Suprapubic skin (tissue), 4 donors: ENCODE data around the gene JAZF1. TPM values are rescaled to one million over a fixed set of nuclear protein-coding genes. Genes with fewer than 3 reads are reported as not detected.

Experiments used
- DNase-seq, 2 donors: peaks; one replicate each; pipeline ENCODE4 v3.0.0-alpha.2; 2019; ENCODE audit warnings: low spot score in 2 of 2
- H3K27ac ChIP-seq: fragments of 200-600 bp; sonication (generic); one replicate; pipeline ENCODE4 v1.5.1; 2019
- H3K27me3 ChIP-seq: fragments of 200-600 bp; sonication (generic); one replicate; pipeline ENCODE4 v1.5.1; 2019
- H3K36me3 ChIP-seq: fragments of 200-600 bp; sonication (generic); one replicate; pipeline ENCODE4 v1.5.1; 2019
- H3K4me1 ChIP-seq: fragments of 200-600 bp; sonication (generic); one replicate; pipeline ENCODE4 v1.5.1; 2019
- H3K4me3 ChIP-seq: fragments of 200-600 bp; sonication (generic); one replicate; pipeline ENCODE4 v1.5.1; 2019; ENCODE audit warnings: mild to moderate bottlenecking
- H3K9me3 ChIP-seq: fragments of 200-600 bp; sonication (generic); one replicate; pipeline ENCODE4 v1.5.1; 2019
- EP300 ChIP-seq: sonication (generic); formaldehyde crosslinking; IDR thresholded peaks from one replicate; pipeline ENCODE4 v1.6.1; 2017; ENCODE audit warnings: antibody characterized with exemption
- POLR2A ChIP-seq, 2 donors: fragments of 450-650 bp; IDR thresholded peaks; one replicate each; pipeline ENCODE4 v1.6.1; 2017; ENCODE audit warnings: antibody characterized with exemption in 2 of 2, mild to moderate bottlenecking in 2 of 2, moderate library complexity in 2 of 2
- POLR2AphosphoS5 ChIP-seq, 3 donors: sonication (generic); formaldehyde crosslinking; IDR thresholded peaks; one replicate each; pipeline ENCODE4 v1.6.1; 2017; ENCODE audit warnings: antibody characterized with exemption in 3 of 3
- WGBS: methylation state at CpG from one replicate; pipeline ENCODE4 v1.1.5; 2018; 5-methylcytosine and 5-hydroxymethylcytosine counted together
- total RNA-seq, 4 donors: library from RNA; depleted of rRNA; stranded (reverse); fragments of >200 nt; gene quantifications; one replicate each; pipeline ENCODE4 v1.1.0, GENCODE V29; 2016
- TF ChIP-seq, protein P1 (sequence below), 2 donors: fragments of 200-600 bp in 1 of 2; fragments of 450-650 bp in 1 of 2; sonication (generic) in 1 of 2; IDR thresholded peaks; one replicate each; pipeline ENCODE4 v1.5.1; 2016 to 2019; ENCODE audit warnings: antibody characterized with exemption in 2 of 2, mild to moderate bottlenecking in 1 of 2, moderate library complexity in 1 of 2

Gene JAZF1
- total RNA-seq, 4 donors from 2014 or later = 5.0 to 8.4 (median 7.4) TPM

DNA sequence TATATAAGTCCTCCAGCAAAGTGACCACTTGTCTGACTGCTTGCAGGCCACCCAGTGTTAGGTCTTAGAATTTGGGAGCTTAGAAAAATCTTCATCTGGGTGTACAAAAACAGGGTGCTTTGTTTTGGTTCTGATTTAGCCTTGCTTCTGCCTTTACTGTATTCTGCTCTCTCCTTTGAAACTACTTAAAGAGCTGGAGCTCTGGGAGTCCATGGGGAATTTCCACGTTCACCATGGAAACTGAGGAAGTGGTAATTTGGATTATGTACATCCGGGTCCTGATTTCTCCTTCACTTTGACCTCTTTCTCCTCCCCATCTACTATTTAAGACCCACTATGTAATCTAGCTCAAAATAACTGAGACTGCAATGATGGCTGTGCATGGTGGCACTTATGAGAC is 103.0 kb downstream of the JAZF1 start:
- WGBS = 75% methylated on average over 2 of the region's 2 CpGs
- Histone ChIP-seq H3K27ac (no peak overlapping the region), H3K9me3 (no peaks in the 10 kb centered on the region), H3K27me3 (no peaks in the 10 kb centered on the region), H3K36me3 (no peaks in the 10 kb centered on the region), H3K4me1 (peaks cover 7% of the 10 kb centered on the region), H3K4me3 (no peak overlapping the region)
- no peak for TF ChIP-seq EP300
- TF ChIP-seq POLR2AphosphoS5 (IDR thresholded peaks at IDR 0.05) = no peak
- TF ChIP-seq, protein P1, sequence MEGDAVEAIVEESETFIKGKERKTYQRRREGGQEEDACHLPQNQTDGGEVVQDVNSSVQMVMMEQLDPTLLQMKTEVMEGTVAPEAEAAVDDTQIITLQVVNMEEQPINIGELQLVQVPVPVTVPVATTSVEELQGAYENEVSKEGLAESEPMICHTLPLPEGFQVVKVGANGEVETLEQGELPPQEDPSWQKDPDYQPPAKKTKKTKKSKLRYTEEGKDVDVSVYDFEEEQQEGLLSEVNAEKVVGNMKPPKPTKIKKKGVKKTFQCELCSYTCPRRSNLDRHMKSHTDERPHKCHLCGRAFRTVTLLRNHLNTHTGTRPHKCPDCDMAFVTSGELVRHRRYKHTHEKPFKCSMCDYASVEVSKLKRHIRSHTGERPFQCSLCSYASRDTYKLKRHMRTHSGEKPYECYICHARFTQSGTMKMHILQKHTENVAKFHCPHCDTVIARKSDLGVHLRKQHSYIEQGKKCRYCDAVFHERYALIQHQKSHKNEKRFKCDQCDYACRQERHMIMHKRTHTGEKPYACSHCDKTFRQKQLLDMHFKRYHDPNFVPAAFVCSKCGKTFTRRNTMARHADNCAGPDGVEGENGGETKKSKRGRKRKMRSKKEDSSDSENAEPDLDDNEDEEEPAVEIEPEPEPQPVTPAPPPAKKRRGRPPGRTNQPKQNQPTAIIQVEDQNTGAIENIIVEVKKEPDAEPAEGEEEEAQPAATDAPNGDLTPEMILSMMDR (IDR thresholded peaks at IDR 0.05) = no peak
- TF ChIP-seq POLR2A (IDR thresholded peaks at IDR 0.05) = no peak
- DNase-seq = no peak

GRCh38 chr7:28076423-28077200 is 104.0 kb downstream of the JAZF1 start:
- Histone ChIP-seq H3K9me3 (no peaks in the 10 kb centered on the region), H3K27ac (no peak overlapping the region), H3K27me3 (no peaks in the 10 kb centered on the region), H3K36me3 (no peaks in the 10 kb centered on the region), H3K4me1 (peaks cover 7% of the 10 kb centered on the region), H3K4me3 (no peak overlapping the region)
- TF ChIP-seq POLR2AphosphoS5 (IDR thresholded peaks at IDR 0.05) = no peak
- 83% methylated on average over 11 of the region's 11 CpGs for WGBS
- DNase-seq = no peak

- no peak for DNase-seq
- H3K9me3 ChIP-seq = no peaks in the 10 kb centered on the region
- no peak overlapping the region for H3K27ac ChIP-seq
- H3K27me3 ChIP-seq = no peaks in the 10 kb centered on the region
- H3K36me3 ChIP-seq = no peaks in the 10 kb centered on the region
- H3K4me1 ChIP-seq = peaks cover 6% of the 10 kb centered on the region
- H3K4me3 ChIP-seq = no peak overlapping the region
- TF ChIP-seq, protein P1 (IDR thresholded peaks at IDR 0.05) = no peak
- TF ChIP-seq EP300 = no peak
- no peak for TF ChIP-seq POLR2A (IDR thresholded peaks at IDR 0.05)
- TF ChIP-seq POLR2AphosphoS5 (IDR thresholded peaks at IDR 0.05) = no peak
- WGBS = 85% methylated on average over 3 of the region's 3 CpGs
Observed at GRCh38 chr7:28075674-28076358, 104.8 kb downstream of the JAZF1 start.

- Histone ChIP-seq H3K27ac (no peak overlapping the region), H3K4me1 (peaks cover 18% of the 10 kb centered on the region)
- TF ChIP-seq POLR2AphosphoS5 (IDR thresholded peaks at IDR 0.05) = no peak
- no peak for TF ChIP-seq EP300
Observed at GRCh38 chr7:28072876-28073514, 107.6 kb downstream of the JAZF1 start.

GRCh38 chr7:28071570-28071969 is 109.0 kb downstream of the JAZF1 start:
- TF ChIP-seq POLR2AphosphoS5 (IDR thresholded peaks at IDR 0.05) = no peak
- TF ChIP-seq, protein P1 (IDR thresholded peaks at IDR 0.05) = no peak
- 72% methylated on average over 6 of the region's 6 CpGs for WGBS
- no peaks in the 10 kb centered on the region for H3K36me3 ChIP-seq
- H3K9me3 ChIP-seq = no peaks in the 10 kb centered on the region
- peak overlapping the region; percentile 69 for H3K27ac ChIP-seq
- no peaks in the 10 kb centered on the region for H3K27me3 ChIP-seq
- H3K4me3 ChIP-seq = peak overlapping the region; percentile 29
- H3K4me1 ChIP-seq = peaks cover 18% of the 10 kb centered on the region
- DNase-seq = no peak

More at GRCh38 chr7:28072876-28073514, 107.6 kb downstream of the JAZF1 start:
- Histone ChIP-seq H3K27me3 (no peaks in the 10 kb centered on the region), H3K9me3 (no peaks in the 10 kb centered on the region), H3K36me3 (no peaks in the 10 kb centered on the region), H3K4me3 (no peak overlapping the region)
- DNase-seq = no peak
- WGBS = 90% methylated on average over 8 of the region's 8 CpGs
